Uterus (tissue), 4 donors: Measurements from ENCODE around the gene BTBD16. TPM values are rescaled to one million over a fixed set of nuclear protein-coding genes. Genes with fewer than 3 reads are reported as not detected.

Experiments
- DNase-seq, 2 donors: peaks; one replicate each; pipeline ENCODE4 v3.0.0-alpha.2; 2019 to 2020
- H3K27ac ChIP-seq, 2 donors: fragments of 200-600 bp; sonication (generic); 1 replicate in 1 of 2; 2 replicates in 1 of 2; pipeline ENCODE4 v1.5.1; 2016 to 2018
- H3K27me3 ChIP-seq, 2 donors: fragments of 200-600 bp; sonication (generic); one replicate each; pipeline ENCODE4 v1.5.1; 2018 to 2019; ENCODE audit warnings: control low read depth in 1 of 2
- H3K36me3 ChIP-seq, 2 donors: fragments of 200-600 bp; sonication (generic); one replicate each; pipeline ENCODE4 v1.5.1; 2019; ENCODE audit warnings: control low read depth in 1 of 2
- H3K4me1 ChIP-seq, 2 donors: fragments of 200-600 bp; sonication (generic); one replicate each; pipeline ENCODE4 v1.5.1; 2018 to 2019; ENCODE audit warnings: control low read depth in 1 of 2
- H3K4me3 ChIP-seq, 2 donors: fragments of 200-600 bp; sonication (generic); 1 replicate in 1 of 2; 2 replicates in 1 of 2; pipeline ENCODE4 v1.5.1; 2018 to 2019; ENCODE audit warnings: mild to moderate bottlenecking in 1 of 2
- H3K9me3 ChIP-seq, 2 donors: fragments of 200-600 bp; sonication (generic); one replicate each; pipeline ENCODE4 v1.5.1; 2019; ENCODE audit warnings: control low read depth in 1 of 2
- POLR2A ChIP-seq, 2 donors: fragments of 450-650 bp; IDR thresholded peaks; one replicate each; pipeline ENCODE4 v1.6.1; 2016; ENCODE audit warnings: antibody characterized with exemption in 2 of 2, mild to moderate bottlenecking in 1 of 2, moderate library complexity in 1 of 2
- intact Hi-C: fragments of 100-400 bp; cut with DNase I; formaldehyde crosslinking; loops from one replicate; pipeline ENCODE4 v1.15.1; 2023; ENCODE audit warnings: low total_unique reads
- total RNA-seq, 4 donors: library from RNA; depleted of rRNA in 3 of 4; stranded (reverse); fragments of >200 nt in 3 of 4; gene quantifications; one replicate each; pipeline versions ENCODE4 v1.1.0 to v1.2.4, GENCODE V29; 2014 to 2023
- TF ChIP-seq, protein P1 (sequence below), 4 experiments: fragments of 200-600 bp in 2 of 4; fragments of 450-650 bp in 2 of 4; sonication (generic) in 2 of 4; IDR thresholded peaks; one replicate each; pipeline ENCODE4 v1.5.1; 2016 to 2019; ENCODE audit warnings: antibody characterized with exemption in 4 of 4, mild to moderate bottlenecking in 2 of 4, moderate library complexity in 1 of 4
- donor health status: DM: yes; HTN: yes; CAD: no.

BTBD16 gene
- total RNA-seq, 4 donors from 2014 or later, result 0.14 to 0.46 TPM; not detected in 2

DNA sequence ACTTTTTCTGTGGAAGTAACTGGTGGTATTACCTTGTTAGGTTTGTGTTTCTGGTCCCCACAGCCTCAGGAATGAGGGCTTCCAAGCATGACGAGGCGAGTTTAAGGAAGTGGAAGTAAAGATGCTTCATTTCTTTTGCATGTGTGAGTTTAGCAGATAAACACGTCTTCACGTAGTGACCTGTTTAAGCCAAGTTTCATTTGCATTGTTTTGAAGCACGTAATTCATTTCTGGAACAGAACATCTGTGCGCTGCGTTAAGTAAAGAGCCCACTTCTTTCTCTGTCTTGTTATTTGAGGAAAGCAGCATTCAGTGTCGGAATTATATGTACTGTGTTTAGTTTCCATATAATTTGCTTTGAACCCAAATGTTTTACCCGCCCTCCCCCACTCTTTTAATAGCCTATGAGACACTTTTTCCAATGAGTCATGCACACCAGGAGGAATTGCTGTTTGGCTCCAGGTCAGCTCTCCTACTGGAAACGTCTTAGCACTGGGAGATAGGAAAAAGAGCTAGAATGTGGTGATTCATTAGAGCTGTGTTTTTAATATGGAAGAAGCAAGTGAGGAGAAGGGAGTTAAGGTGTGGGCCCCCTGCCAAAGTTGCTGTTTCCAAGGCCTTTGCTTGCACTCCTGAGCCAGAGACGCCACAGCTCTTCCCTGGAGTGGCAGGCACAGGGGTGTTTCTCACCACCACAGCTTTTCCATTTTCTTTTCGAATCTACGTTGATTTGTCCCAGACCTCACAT is 36.7 kb downstream of the BTBD16 start:
- Histone ChIP-seq H3K27me3 (no peaks in the 10 kb centered on the region), H3K36me3 (no peaks in the 10 kb centered on the region), H3K9me3 (no peaks in the 10 kb centered on the region), H3K4me1 (peaks cover 0 to 6% of the 10 kb centered on the region in 2 donors), H3K4me3 (peak overlapping the region in 1 of 2 donors; percentile 24), H3K27ac (peak overlapping the region; percentile 95 to 96)
- TF ChIP-seq, protein P1, sequence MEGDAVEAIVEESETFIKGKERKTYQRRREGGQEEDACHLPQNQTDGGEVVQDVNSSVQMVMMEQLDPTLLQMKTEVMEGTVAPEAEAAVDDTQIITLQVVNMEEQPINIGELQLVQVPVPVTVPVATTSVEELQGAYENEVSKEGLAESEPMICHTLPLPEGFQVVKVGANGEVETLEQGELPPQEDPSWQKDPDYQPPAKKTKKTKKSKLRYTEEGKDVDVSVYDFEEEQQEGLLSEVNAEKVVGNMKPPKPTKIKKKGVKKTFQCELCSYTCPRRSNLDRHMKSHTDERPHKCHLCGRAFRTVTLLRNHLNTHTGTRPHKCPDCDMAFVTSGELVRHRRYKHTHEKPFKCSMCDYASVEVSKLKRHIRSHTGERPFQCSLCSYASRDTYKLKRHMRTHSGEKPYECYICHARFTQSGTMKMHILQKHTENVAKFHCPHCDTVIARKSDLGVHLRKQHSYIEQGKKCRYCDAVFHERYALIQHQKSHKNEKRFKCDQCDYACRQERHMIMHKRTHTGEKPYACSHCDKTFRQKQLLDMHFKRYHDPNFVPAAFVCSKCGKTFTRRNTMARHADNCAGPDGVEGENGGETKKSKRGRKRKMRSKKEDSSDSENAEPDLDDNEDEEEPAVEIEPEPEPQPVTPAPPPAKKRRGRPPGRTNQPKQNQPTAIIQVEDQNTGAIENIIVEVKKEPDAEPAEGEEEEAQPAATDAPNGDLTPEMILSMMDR (IDR thresholded peaks at IDR 0.05), result no peak
- TF ChIP-seq POLR2A (IDR thresholded peaks at IDR 0.05), result peak in 1 of 2 donors; percentile 14
- intact Hi-C loops, result no loop called here
- DNase-seq, result peak; percentile 88 to 95

- intact Hi-C loops, result no loop called here
- Histone ChIP-seq H3K4me3 (peak overlapping the region in 1 of 2 donors; percentile 24), H3K27me3 (no peaks in the 10 kb centered on the region), H3K27ac (peak overlapping the region; percentile 95 to 96), H3K9me3 (no peaks in the 10 kb centered on the region), H3K36me3 (no peaks in the 10 kb centered on the region), H3K4me1 (peaks cover 0 to 6% of the 10 kb centered on the region in 2 donors)
- no peak for TF ChIP-seq POLR2A (IDR thresholded peaks at IDR 0.05)
- TF ChIP-seq, protein P1 (IDR thresholded peaks at IDR 0.05), result no peak
- DNase-seq, result peak in 1 of 2 donors; percentile 25
These were observed 37.5 kb downstream of the BTBD16 start for GRCh38 chr10:122308417-122309141.

GRCh38 chr10:122310311-122311050 is 39.4 kb downstream of the BTBD16 start:
- Histone ChIP-seq H3K4me1 (peaks cover 0 to 6% of the 10 kb centered on the region in 2 donors), H3K27ac (peak overlapping the region; percentile 95 to 96), H3K9me3 (no peaks in the 10 kb centered on the region), H3K27me3 (no peaks in the 10 kb centered on the region), H3K4me3 (no peak overlapping the region), H3K36me3 (no peaks in the 10 kb centered on the region)
- intact Hi-C loops, result no loop called here
- TF ChIP-seq, protein P1 (IDR thresholded peaks at IDR 0.05), result peak in 1 of 4 experiments; percentile 4
- no peak for TF ChIP-seq POLR2A (IDR thresholded peaks at IDR 0.05)
- no peak for DNase-seq

DNA sequence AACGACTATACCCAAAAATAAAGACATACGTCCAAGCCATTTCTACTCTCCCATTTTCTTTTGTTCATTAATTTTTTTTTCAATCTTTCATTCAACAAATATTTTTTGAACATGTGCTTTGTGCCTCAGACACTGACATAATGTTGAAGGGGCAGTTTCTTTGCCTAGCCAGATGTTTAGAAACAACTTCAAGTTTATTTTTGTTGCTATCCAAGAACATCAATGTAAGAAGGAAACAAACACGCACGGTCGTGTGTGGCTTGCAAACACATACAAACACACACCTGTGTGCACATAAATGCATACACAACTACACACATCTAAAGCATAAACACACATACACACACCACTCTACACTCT is 39.9 kb downstream of the BTBD16 start:
- Histone ChIP-seq H3K27me3 (no peaks in the 10 kb centered on the region), H3K9me3 (no peaks in the 10 kb centered on the region), H3K27ac (peak overlapping the region; percentile 95 to 96), H3K36me3 (no peaks in the 10 kb centered on the region), H3K4me3 (no peak overlapping the region), H3K4me1 (peaks cover 0 to 6% of the 10 kb centered on the region in 2 donors)
- no peak for DNase-seq
- intact Hi-C loops, result no loop called here
- TF ChIP-seq, protein P1 (IDR thresholded peaks at IDR 0.05), result no peak
- TF ChIP-seq POLR2A (IDR thresholded peaks at IDR 0.05), result no peak
